Activated naive CD4-positive, alpha-beta T cell treated with anti-CD3 and anti-CD28 coated beads, Interleukin-2, amount 10 ng/mL, durations not matched to agents 7 days and 5 days (primary cell): Measurements from ENCODE around the gene TNFAIP8L2.
A peak's percentile ranks its signal among the peaks of the same experiment; 100 is the strongest.

ENCODE experiments used
- CTCF ChIA-PET: fragments of 350-600 bp; sonication (Branson Sonifier 250); formaldehyde crosslinking; loops from one replicate; lab custom pipeline; 2021; ENCODE audit warnings: antibody characterized with exemption; lab: Charles Lee
- DNase-seq: peaks from one replicate; pipeline ENCODE4 v3.0.0-alpha.2; 2020
- H3K27ac Mint-ChIP-seq: one replicate; pipeline ENCODE4 v1.8.0; 2021; ENCODE audit warnings: mild to moderate bottlenecking, moderate library complexity, mixed read lengths
- H3K27me3 Mint-ChIP-seq: one replicate; pipeline ENCODE4 v1.8.0; 2021; ENCODE audit warnings: mild to moderate bottlenecking, mixed read lengths
- H3K36me3 Mint-ChIP-seq: one replicate; pipeline ENCODE4 v1.8.0; 2021; ENCODE audit warnings: mixed read lengths
- H3K4me1 Mint-ChIP-seq: one replicate; pipeline ENCODE4 v1.8.0; 2021; ENCODE audit warnings: mixed read lengths
- H3K4me3 Mint-ChIP-seq: one replicate; pipeline ENCODE4 v1.8.0; 2021; ENCODE audit warnings: mild to moderate bottlenecking, moderate library complexity, mixed read lengths
- H3K9me3 Mint-ChIP-seq: one replicate; pipeline ENCODE4 v1.8.0; 2021; ENCODE audit warnings: mixed read lengths

The TNFAIP8L2 gene

DNA sequence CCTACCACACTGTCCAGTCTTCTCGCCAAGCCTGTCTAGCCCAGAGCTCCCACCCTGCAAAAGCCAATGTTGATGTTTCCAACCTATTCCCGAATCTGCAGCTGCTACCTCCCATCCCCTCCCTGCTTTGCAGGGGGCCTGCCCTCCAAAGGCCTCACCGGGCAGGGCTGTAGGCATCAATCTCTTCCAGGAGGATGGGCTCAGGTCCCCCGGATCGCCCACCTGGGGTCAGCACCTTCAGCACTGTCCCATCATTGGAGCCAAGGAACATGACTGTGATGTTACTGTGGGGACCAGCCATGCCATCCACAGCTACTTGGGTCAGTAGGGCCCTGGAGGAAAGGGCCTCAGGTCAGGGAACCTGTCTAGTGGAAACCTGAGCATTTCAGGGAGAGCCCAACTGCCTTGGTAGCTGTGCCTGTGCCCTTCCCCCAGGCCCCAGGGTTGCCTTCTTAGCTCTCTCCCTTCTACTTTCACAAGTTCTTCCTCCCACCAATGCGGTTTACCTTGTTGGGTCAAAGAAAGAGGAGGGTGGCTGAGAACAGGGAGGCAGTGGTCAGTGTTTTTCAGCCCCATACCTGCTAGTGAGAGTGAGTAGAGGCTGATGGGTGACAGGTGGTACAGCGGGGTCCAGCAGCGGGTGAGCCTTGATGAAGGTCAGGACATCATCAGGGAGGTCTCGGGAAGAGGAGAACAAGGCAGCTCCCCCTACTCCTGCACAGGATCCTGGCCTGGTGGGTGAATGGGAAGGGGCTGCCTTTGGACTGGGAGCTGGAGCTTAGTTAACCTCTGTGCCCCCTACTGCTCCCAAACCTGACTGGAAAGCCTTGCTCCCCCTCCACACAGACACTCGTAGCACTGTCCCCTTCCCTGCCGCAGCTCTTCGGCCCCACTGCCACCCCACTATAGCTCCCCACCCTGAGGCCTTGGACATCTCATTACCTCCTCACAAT lies 20.7 kb upstream of the TNFAIP8L2 start:
- DNase-seq: no peak
- no peak overlapping the region for H3K27ac Mint-ChIP-seq
- H3K27me3 Mint-ChIP-seq: peaks cover 61% of the 10 kb centered on the region
- H3K9me3 Mint-ChIP-seq: no peaks in the 10 kb centered on the region
- H3K36me3 Mint-ChIP-seq: no peaks in the 10 kb centered on the region
- H3K4me3 Mint-ChIP-seq: no peak overlapping the region
- peaks cover 20% of the 10 kb centered on the region for H3K4me1 Mint-ChIP-seq
- CTCF ChIA-PET: interaction anchor here (0.6 to 1.4 kb wide), 5 partner anchors 16 to 75 kb away, joined by 3 to 5 read pairs (median 3); partner anchors contain the start of gene TNFAIP8L2

DNA sequence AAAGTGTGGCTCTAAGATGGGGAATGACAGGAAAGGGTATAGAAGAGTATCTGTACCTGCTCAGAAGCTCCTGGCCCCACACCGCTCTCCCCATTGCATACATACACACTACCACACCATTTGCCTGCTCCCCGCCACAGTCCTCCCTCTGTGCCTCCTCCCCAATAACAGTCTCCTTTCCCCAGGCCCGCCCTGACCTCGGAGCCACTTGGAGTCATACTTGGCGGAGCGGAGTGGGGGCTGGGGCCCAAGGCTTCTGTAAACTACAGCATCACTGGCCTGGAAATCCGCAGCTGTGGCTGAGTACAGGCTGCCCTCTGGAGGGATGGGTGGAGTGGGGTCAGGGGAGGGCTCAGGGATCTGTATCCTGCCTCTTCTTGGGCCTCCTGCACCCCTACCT lies 18.7 kb upstream of the TNFAIP8L2 start:
- H3K4me1 Mint-ChIP-seq: peaks cover 6% of the 10 kb centered on the region
- H3K36me3 Mint-ChIP-seq: no peaks in the 10 kb centered on the region
- no peak overlapping the region for H3K27ac Mint-ChIP-seq
- CTCF ChIA-PET: no interaction called here
- H3K27me3 Mint-ChIP-seq: peaks cover 53% of the 10 kb centered on the region
- no peaks in the 10 kb centered on the region for H3K9me3 Mint-ChIP-seq
- no peak overlapping the region for H3K4me3 Mint-ChIP-seq
- DNase-seq: no peak

DNA sequence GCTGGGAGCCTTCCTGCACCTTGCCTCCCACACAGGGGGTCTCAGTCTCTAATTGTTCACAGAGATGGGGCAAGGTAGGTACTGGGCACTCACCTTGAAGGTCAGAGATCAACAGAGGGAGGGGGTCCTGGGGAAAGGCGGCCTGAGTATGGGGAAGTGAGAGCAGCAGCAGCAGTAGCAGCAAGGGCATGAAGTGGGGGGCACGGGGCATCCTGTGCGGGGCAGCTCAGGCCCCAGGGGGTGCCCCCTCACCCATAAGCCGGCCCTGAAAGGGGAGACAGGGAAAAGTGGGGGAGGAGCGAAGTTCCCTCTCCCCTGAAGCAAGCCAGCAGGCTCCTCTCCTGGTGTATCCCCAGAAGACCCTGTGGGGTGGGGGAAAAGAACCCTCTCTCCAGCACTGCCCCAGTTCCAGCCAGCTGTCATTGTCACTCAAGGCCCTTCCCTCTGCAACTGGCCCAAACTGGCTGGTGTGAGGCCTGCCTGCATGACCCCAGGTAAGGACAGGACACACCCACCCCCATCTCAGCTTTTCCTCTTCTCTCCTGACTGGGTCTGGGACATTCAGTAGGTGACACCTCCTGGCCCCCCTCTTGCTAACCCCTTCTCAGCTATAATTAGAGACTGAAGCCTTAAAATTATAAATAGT lies 13.9 kb upstream of the TNFAIP8L2 start:
- no peaks in the 10 kb centered on the region for H3K36me3 Mint-ChIP-seq
- no peak overlapping the region for H3K27ac Mint-ChIP-seq
- H3K27me3 Mint-ChIP-seq: peaks cover 81% of the 10 kb centered on the region
- peaks cover 22% of the 10 kb centered on the region for H3K4me1 Mint-ChIP-seq
- CTCF ChIA-PET: interaction anchor here (0.5 to 2.1 kb wide), 3 partner anchors 28 to 72 kb away, joined by 3 to 8 read pairs (median 4); partner anchors contain the start of gene GABPB2
- H3K4me3 Mint-ChIP-seq: no peak overlapping the region
- H3K9me3 Mint-ChIP-seq: no peaks in the 10 kb centered on the region
- no peak for DNase-seq

DNA sequence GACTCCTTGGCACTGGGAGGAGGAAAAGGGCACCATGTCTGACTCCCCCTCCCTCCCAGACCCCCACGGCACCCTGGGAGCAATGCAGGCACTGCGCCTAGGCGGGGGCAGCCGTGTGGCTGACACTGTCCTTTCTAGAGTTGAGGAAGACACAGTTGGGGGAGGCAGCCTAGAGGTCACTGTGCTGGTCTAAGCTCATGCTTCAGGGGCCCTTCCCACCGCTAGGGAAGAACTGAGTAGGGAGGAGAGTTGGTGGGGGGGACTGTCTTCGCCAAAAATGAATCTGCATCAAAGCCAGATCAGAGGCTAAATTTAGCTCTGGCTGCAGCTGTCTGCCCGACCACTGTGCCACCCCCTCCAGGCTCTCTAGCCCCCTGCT lies 13.4 kb upstream of the TNFAIP8L2 start:
- H3K4me1 Mint-ChIP-seq: peaks cover 22% of the 10 kb centered on the region
- CTCF ChIA-PET: interaction anchor here (1.0 to 2.1 kb wide), 2 partner anchors 43 to 72 kb away, joined by 3 to 8 read pairs; partner anchors contain the start of gene GABPB2
- H3K9me3 Mint-ChIP-seq: no peaks in the 10 kb centered on the region
- no peak overlapping the region for H3K4me3 Mint-ChIP-seq
- no peak for DNase-seq
- H3K36me3 Mint-ChIP-seq: no peaks in the 10 kb centered on the region
- H3K27ac Mint-ChIP-seq: no peak overlapping the region
- peaks cover 81% of the 10 kb centered on the region for H3K27me3 Mint-ChIP-seq

DNA sequence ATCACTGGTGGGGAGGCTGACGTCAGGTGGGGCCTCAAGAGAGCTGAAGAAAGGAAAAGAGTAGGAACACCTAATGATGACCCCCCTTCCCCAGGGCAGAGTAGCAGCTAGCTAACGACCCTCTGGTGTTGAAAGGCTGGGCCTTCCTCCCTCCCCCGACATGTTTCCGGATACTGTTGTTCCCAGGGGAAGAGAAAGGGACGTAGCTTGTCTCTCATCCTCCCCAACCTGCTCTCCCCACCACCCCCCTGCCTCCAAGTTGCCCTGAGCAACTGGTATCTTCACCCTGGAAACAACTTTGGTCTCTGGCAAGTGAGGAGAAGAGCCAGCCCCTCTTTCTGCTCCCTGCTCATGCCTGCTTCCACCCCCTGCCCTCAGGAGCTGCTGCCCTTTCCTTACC lies 12.5 kb upstream of the TNFAIP8L2 start:
- H3K36me3 Mint-ChIP-seq: no peaks in the 10 kb centered on the region
- CTCF ChIA-PET: no interaction called here
- peaks cover 22% of the 10 kb centered on the region for H3K4me1 Mint-ChIP-seq
- peaks cover 78% of the 10 kb centered on the region for H3K27me3 Mint-ChIP-seq
- no peak overlapping the region for H3K4me3 Mint-ChIP-seq
- no peak for DNase-seq
- no peaks in the 10 kb centered on the region for H3K9me3 Mint-ChIP-seq
- no peak overlapping the region for H3K27ac Mint-ChIP-seq

DNA sequence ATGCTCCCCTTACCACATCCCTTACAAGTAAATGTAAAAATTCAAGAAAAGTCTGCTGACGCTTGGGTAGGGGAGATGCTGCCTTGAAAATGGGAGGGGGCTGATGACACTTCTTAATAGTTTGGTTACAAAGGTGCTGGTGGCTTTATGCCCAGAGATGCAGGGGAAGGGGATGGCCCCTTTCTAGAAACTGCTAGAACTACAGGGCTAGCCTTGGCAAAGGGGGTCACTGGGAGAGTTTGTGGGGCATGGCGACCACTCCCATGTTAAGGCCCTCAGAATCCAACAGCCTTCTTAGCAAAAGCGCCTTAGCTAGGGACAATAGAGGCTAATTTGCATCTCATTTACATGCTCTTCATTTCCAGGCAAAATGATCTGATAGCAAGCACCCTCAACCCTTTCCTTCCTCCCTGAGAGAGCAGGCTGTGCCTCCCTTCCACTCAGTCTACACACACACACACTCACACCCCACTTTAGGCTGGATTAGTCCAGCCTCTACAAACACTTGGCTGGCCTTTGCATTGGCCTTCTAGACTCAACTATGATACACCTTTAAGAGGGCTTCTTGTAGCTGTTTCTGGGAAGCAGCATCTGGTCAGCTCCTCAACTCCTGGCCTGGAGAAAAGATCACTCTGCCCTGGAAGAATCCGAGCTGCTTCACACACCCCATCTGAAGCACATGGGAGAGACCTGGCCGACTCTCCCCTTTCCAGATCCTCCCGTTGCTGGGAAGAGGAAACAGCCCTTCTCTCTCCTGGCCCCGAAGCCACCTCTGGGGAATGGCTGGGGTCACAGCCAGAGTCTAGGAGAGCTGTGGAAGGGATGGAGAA lies 11.8 kb upstream of the TNFAIP8L2 start:
- H3K27ac Mint-ChIP-seq: no peak overlapping the region
- no peaks in the 10 kb centered on the region for H3K36me3 Mint-ChIP-seq
- peaks cover 77% of the 10 kb centered on the region for H3K27me3 Mint-ChIP-seq
- no peaks in the 10 kb centered on the region for H3K9me3 Mint-ChIP-seq
- H3K4me3 Mint-ChIP-seq: peak overlapping the region; percentile 43
- CTCF ChIA-PET: interaction anchor here (0.7 to 1.2 kb wide), 2 partner anchors 11 to 26 kb away, joined by 3 to 4 read pairs; no protein-coding TSS in a partner anchor
- peaks cover 22% of the 10 kb centered on the region for H3K4me1 Mint-ChIP-seq
- DNase-seq: no peak

DNA sequence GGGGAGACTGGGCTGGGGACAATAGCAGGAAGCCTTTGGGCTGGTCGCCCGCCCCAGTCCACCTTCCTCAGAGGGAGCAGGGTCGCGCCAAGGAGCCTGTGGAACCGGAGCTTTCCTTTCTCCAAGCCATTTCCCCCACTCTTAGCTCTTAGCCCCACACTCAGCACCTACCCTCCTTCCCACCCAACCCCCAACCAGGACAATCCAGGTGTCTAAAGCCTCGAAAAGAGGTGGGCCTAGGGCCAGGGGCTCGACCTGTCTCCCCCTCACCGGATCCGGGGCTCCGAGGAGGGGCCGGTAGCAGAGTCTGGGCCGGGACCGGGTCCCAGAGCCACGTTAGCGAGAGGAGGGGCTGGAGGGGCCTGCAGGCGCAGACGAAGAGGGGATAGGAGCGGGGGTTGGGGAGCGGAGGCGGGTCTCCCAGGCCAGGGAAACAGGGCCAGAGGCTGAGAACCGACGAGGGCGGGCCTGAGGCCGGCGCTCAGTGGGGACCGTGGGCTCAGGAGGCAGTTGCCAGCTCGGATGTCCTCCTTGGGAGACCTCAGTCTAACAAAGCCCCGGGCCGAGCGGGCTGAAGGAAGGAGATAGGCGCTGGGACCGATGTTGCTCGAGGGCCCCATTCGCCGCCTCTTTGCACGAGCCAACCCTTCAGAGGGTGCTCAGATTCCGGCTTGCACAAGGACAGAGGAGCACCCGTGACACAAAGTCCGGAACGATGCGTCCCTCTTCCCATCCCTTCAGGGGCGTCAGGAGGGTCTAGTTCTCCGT lies 11.0 kb upstream of the TNFAIP8L2 start:
- H3K4me3 Mint-ChIP-seq: peak overlapping the region; percentile 90
- no peaks in the 10 kb centered on the region for H3K36me3 Mint-ChIP-seq
- H3K27me3 Mint-ChIP-seq: peaks cover 72% of the 10 kb centered on the region
- H3K9me3 Mint-ChIP-seq: no peaks in the 10 kb centered on the region
- no peak overlapping the region for H3K27ac Mint-ChIP-seq
- CTCF ChIA-PET: interaction anchor here (1.0 to 1.3 kb wide), 3 partner anchors 10 to 120 kb away, joined by 3 to 4 read pairs (median 3); no protein-coding TSS in a partner anchor
- H3K4me1 Mint-ChIP-seq: peaks cover 22% of the 10 kb centered on the region
- DNase-seq: peak; percentile 47

DNA sequence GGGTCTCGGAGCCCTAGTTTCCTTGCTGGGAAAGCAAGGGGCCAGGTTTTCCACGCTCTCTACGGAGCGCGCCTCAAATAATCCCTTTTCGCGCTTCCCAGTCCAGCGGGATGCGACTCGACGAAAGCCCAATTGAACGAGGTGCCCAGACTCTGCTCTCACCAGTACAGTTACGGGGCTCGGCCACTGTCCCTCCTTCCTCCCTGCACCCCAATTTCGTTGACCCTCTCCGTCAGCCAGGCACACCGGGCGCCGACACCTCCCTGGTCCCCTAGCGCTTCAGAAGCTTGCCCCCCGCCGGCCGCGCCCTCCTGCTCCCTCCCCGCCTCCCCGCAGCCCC lies 10.4 kb upstream of the TNFAIP8L2 start:
- peak overlapping the region; percentile 90 for H3K4me3 Mint-ChIP-seq
- H3K4me1 Mint-ChIP-seq: peaks cover 22% of the 10 kb centered on the region
- H3K36me3 Mint-ChIP-seq: no peaks in the 10 kb centered on the region
- H3K27ac Mint-ChIP-seq: no peak overlapping the region
- CTCF ChIA-PET: interaction anchor here (1.0 to 1.3 kb wide), 2 partner anchors 46 to 121 kb away, joined by 3 read pairs; no protein-coding TSS in a partner anchor
- no peaks in the 10 kb centered on the region for H3K9me3 Mint-ChIP-seq
- DNase-seq: no peak
- H3K27me3 Mint-ChIP-seq: peaks cover 73% of the 10 kb centered on the region

DNA sequence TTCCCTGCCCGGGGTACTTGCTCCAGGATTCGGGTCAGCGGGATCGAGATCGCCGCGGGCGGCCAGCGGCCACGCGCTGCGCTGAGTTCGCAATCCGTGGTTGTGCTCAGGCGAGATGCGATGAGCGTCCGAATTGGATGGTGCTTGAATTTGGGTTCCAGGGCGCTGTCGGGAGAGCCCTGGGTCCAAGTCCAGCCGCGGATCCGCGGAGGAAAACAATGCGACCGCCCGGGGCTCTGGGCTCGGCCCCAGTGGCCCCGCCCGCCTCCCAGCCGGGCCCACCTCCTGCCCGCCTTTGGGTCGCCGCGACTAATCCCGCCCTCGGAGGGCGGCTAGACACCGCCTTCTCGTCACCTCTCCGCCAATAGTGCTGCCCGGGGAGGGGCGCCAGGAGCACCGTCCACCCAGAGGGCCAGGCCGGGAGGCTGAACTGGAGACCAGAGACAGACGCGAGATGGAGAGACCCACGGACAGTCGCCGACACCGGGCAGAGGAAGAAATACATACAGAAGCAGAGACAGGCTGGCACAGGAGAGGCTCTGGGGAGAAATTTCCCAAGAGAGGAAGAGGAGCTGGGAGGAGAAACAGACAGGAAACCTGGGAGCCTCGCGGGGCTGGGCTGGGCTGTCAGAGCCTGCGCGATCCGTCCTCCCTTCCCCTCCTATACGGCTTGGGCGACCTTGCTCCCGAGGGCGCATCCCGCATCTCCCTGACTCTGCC lies 9.9 kb upstream of the TNFAIP8L2 start, which contains the start of gene SEMA6C:
Gene SEMA6C (minus strand): TSS at position 220 of the 720 bp plus-strand sequence. CDS start 4,010 bp downstream, outside the sequence.
- Mint-ChIP-seq H3K9me3 (no peaks in the 10 kb centered on the region), H3K36me3 (no peaks in the 10 kb centered on the region), H3K4me3 (peak within 1 kb of the TSS; percentile 90), H3K27me3 (peaks cover 75% of the 10 kb centered on the region), H3K4me1 (peaks cover 22% of the 10 kb centered on the region), H3K27ac (peak within 1 kb of the TSS; percentile 62)
- peak; percentile 93 for DNase-seq
- CTCF ChIA-PET: interaction anchor here (1.0 to 1.3 kb wide), 2 partner anchors 47 to 122 kb away, joined by 3 read pairs; no protein-coding TSS in a partner anchor

DNA sequence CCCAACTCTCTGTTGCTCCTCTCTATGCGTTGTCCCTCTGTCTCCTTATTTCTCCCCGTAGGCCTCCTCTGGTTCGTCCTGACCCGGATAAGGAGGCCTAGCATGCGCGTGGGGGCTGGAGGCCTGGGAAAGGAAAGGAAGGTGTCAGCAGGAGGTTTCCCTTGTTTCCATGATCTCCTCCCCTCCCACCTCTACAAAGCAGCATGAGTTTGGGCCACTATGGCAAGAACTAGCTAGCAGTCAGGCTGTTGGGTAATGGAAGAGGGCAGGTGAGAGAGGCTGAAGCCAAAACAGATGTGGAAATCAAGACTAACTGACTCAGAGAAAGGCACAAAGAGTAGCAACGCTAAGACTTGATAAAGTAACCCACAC lies 9.3 kb upstream of the TNFAIP8L2 start:
- H3K9me3 Mint-ChIP-seq: no peaks in the 10 kb centered on the region
- H3K4me1 Mint-ChIP-seq: peaks cover 22% of the 10 kb centered on the region
- peak overlapping the region; percentile 62 for H3K27ac Mint-ChIP-seq
- H3K36me3 Mint-ChIP-seq: no peaks in the 10 kb centered on the region
- CTCF ChIA-PET: interaction anchor here (1.0 kb wide), 1 partner anchor 47 kb away, joined by 3 read pairs; no protein-coding TSS in a partner anchor
- peaks cover 74% of the 10 kb centered on the region for H3K27me3 Mint-ChIP-seq
- peak overlapping the region; percentile 90 for H3K4me3 Mint-ChIP-seq
- no peak for DNase-seq

DNA sequence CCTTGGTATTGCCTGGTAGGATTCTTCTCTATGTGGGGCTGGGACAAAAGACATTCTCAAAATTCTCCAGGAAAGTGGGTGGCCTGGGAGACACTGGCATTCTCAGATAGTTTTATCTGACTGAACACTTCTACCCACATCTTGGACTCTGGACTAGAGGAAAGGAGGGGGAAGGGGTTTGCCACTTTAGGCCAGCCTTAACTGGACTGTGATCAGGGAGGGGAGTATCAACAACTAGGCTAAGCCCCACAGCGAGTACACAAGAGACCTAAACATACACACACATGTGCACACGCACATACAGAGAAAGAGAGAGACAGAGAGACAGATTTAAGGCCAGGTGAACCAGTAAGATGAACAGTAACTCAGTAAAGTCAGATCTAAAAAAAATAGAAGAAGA lies 8.8 kb upstream of the TNFAIP8L2 start:
- Mint-ChIP-seq H3K4me1 (peaks cover 22% of the 10 kb centered on the region), H3K4me3 (peak overlapping the region; percentile 90), H3K27ac (no peak overlapping the region), H3K27me3 (peaks cover 68% of the 10 kb centered on the region), H3K9me3 (no peaks in the 10 kb centered on the region), H3K36me3 (no peaks in the 10 kb centered on the region)
- CTCF ChIA-PET: interaction anchor here (1.0 kb wide), 1 partner anchor 48 kb away, joined by 3 read pairs; no protein-coding TSS in a partner anchor
- DNase-seq: no peak

DNA sequence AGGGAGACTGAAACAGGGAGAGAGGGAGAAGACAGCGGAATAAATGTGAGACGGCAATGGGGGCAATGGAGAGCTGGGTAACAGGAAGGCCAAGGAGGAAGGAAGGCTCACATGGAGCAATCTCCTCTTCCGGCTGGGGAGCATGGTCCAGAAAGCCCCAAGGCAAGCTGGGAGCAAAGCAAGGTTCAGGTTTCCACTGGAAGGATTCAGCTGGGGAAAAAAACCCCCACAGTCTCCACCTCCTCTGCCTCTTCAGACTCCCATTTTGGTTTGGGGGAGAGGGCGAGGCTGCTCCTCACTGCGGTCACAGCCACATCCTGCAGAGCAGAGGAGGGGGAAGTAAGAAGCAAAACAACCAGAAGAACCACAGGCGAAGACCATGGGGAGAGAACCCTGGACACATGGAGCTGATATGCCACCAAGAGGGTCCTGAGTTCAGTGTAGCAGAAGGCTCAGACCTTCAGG lies 650 bp downstream of the TNFAIP8L2 start:
- no peaks in the 10 kb centered on the region for H3K9me3 Mint-ChIP-seq
- H3K27me3 Mint-ChIP-seq: no peaks in the 10 kb centered on the region
- CTCF ChIA-PET: interaction anchor here (0.6 to 8.9 kb wide), 23 partner anchors 8 to 184 kb away, joined by 3 to 160 read pairs (median 4); partner anchors contain the start of genes MINDY1 and SCNM1
- peak overlapping the region; percentile 94 for H3K27ac Mint-ChIP-seq
- H3K4me3 Mint-ChIP-seq: peak overlapping the region; percentile 97
- peaks cover 62% of the 10 kb centered on the region for H3K4me1 Mint-ChIP-seq
- peaks cover 48% of the 10 kb centered on the region for H3K36me3 Mint-ChIP-seq
- peak; percentile 84 for DNase-seq
